NCI-H510A (cell line): ENCODE measurements around the gene PEX16.
A peak's percentile ranks its signal among the peaks of the same experiment; 100 is the strongest.

ENCODE experiments used
- DNase-seq: peaks from one replicate; lab custom pipeline; 2025; lab: John Stamatoyannopoulos, UW

Gene PEX16

DNA sequence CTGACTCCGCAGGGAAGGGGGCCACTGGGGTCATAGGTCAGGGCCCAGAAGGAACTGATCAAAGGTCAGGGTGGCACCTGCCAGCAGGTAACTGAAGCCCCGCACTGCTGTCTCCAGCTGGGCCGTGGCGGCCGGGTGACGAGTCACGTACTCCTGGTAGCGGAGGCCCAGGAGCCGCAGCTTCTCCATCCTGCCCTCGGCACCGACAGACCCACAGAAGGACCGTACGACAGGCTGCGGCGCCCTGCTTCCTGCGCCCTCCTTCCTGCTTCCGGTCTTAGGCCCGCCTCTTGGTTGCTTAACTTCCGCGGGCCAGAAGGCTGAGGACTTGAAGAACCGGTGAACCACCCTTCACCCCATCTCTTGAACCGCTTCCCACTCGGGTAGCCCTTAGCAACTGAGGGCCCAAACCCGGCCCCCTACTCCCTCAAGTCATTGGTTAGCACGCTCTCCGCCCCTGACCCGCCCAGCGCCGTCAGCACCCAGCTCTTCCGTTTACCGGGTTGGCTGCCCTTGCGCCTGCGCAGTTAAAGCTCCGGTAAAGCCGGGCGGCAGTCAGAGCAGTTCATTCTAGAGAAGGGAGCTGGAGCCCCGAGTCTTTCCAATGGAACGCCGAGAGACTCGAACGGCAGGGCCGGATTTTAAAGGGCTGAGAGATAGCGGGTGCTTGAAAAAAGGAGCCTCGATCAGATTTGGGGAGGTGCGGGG, at the start of gene PEX16:
PEX16 (minus strand) TSS at position 255 of the 708 bp plus-strand sequence; CDS start at position 189, 66 bp downstream.
- DNase-seq = peak; percentile 79

DNA sequence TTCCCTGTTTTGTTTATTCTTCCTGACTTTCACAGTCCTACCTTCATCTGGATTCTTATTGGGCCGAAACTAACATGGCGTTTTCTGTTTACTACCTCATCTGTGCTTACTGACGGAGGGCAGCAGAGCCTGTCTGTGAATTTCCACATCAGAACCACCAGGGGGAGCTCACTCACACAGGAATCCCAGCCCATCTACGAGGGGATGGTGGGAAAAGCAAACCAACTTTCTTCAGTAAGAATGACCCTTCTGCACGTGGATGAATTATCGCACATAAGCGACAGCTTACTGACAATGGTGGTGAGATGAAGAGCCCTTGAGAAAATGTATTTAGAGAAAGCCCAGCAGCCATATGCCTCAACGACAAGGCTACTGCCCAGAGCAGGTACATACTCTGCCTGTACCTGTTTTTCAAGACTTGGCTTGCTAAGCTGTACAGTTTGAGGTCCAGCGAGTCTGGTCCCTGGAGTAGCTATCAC, 47.3 kb upstream of the PEX16 start:
- peak; percentile 4 for DNase-seq

DNA sequence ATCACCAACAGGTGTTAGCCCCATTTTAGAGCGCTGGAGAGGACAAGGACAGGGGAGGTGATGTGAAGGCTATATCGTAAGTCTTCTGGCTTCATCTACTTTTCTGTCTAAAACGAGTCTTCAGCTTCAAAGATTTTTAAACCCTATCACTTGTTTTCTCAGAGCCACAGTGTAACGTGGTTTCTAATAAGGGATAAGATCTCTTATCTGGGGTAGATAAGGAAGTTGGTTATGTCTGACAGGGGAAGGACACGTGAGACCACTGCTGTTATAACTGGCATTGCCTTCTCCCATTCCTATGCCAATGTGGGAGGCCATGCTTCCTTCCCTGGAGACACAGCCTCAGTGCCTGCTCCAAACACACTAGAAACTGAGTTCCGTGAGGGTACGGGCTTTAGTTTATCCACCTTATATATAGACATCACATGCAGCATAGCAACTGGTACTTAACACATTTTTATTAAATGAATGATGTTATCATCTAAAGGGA, 44.1 kb upstream of the PEX16 start:
- DNase-seq = no peak

DNA sequence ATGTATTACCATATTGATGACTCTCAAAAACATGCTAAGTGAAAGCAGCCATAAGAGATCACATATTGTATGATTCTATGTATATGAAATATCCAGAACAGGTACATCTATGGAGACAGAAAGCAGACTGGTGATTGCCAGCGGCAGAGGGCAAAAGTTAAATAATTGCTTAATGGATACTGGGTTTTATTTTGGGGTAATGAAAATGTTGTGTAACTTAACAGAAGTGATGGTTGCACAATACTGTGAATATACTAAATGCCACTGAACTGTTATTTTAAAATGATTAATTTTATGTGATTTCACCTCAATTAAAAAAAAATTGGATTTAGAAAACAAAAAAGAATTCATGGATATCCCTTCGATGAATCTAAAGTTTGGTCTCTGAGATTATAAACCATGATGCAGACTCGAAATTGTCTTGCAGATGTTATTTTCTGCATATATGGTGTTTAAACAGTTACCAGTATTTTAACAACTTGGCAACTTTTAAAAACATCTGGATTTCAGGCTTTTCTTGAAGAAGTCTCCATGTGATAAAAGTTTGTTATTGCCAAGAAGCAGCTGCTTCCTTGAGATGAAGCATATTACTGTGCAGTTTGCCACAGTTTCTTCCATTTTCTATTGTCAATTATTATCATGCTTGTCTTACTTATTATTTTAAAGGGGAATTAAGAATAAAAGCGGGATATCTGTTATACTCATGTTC, 42.9 kb upstream of the PEX16 start:
- DNase-seq = no peak

DNA sequence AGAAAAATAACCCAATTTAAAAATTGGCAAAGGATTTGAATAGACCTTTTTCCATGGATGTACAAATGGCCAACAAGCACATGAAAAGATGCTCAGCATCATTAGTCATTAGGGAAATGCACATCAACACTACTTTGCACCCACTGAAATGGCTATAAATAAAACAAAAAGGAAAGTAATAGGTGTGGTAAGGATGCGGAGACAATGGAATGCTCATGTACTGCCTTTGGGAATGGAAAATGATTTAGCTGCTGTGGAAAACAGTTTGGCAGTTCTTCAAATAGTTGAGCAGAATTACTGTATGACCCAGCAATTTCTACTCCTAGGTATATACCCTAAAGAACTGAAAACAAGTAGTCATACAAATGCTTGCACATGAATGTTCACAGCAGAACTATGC, 42.2 kb upstream of the PEX16 start:
- no peak for DNase-seq

DNA sequence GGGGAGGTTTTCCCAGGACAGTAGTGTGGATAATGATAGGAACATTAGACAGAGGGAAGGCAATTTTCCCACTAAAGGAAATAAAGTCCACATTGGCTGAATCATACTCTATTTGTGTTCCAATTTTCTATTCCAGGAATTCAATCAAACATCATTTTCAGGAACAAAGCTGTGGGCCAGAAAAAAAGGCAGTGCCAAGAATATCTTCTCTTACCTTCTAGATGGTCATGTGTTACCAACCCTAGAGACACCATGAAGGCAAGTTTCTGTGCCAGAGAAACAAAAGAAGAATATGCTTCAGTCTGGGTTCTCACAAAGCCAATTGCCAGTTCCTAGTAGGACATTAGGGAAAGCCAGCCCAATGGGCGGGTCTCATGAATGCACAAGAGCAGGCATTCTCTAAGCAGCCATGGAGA, 32.3 kb upstream of the PEX16 start:
- no peak for DNase-seq

DNA sequence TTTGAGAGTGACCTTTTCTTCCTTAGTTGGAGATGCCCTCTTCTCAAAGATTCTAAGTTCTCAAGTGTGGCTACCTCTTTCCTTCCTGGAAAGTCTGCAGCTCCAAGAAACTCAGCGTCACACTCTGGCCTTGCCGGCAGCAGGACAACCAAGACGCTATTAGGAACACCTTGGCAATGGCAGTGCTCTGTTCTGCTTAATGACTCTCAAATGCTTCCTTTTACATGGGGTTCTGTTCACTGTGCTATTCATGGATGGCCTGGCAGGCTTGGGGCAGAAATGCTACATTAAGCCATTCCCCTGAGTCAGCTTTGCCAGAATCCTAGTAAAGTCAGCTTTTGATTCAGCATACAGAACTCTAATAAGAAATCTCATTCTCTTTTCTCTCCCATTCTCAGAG, 30.7 kb upstream of the PEX16 start:
- no peak for DNase-seq

DNA sequence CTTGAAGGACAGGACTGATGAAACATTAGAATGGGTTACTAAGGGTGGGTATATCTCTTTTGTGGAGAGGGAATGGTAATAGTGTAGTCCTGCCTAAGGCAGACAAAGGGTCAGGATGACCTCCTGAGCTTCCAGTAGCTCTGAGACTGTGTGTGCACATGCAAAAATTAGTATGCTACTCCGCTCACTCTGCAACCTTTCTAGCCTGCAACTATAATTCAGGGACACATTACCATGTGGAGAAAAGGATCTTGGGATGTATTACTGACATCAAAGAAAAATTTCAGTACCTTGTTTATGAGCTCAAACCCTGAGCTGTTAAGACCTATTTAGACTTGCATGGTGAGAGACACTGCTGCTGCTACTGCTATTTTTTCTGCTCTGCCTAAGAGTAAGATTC, 30.2 kb upstream of the PEX16 start:
- DNase-seq = no peak

DNA sequence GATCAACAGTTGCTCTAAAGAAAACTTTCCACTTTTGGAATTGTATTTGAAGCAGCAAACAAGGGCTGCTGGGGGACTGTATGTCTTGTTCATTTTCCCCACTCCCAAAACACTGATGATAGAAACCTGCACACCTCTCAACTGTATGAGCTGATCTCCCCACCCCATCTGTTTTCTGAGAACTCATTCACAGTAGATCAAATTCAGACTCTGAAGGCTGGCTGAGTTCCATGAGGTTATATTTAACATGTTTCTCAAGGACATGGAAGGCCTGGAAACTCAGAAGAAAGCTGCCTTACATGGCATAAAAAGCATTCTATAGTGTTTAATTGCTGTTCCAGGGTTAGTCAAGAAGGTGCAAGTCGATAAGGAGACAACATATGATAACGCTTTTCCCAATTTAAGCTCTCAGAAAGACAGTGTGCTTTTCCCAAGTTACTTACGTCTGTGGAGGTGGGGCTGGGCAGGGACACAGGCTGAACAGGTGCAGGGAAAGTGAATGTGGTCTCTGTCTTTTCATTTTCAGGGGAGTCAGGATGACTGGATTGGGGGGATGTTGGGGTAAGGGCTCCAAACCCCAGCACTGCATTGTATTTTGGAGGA, 27.8 kb upstream of the PEX16 start:
- no peak for DNase-seq

DNA sequence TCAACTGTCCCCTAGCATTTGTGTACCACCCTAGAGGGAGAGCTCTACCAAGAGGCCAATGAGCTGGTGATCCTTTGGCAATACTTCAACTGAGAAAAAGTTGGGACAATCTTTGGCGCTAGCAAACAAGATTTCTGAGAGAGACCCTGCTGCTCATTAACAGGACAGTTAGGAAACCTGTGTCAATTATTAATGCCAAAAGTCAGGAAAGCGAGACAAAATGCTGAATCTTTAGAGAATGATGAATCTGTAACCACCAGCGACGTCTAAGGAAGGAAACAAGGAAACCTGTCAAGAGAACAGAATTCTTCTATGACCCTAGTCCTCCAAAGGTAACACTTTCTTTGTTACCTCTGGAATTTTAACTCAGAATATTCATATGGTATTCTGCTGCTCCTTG, 24.7 kb upstream of the PEX16 start:
- DNase-seq = no peak

DNA sequence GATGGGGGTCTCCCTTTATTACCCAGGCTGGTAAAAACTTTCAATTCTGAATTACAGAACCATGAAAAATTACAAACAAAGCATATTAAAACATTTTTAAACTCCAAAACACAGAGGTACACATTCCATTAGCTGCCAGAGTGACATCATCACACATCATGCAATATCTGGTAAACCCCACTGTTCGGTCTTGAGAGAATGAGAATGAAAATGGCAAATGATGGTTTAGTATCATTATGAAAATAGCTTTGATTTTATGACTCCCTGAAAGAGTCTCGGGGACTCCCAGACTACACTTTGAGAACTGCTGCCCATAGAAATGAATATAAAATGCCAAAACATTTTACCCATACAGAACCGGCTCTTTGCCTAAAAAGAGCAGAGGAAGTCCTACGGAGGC, 23.6 kb upstream of the PEX16 start:
- no peak for DNase-seq

DNA sequence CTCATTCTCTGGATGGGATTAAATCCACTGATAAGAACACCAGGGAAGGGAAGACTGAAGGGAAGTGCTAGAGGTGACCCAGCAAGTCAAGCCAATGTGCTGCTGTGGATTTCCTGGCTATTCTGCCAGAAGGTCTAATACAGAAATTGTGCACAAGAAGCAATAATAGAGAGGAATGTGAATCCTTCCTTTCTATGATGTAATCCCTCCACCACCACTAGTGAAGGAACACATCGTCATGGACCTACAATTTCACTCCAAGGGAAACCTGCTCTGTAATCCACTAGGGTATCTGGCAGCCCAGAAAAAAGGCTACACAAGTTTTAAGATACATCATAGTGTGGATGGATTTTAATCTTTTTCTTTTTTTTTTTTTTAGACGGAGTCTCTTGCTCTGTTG, 22.2 kb upstream of the PEX16 start:
- no peak for DNase-seq

DNA sequence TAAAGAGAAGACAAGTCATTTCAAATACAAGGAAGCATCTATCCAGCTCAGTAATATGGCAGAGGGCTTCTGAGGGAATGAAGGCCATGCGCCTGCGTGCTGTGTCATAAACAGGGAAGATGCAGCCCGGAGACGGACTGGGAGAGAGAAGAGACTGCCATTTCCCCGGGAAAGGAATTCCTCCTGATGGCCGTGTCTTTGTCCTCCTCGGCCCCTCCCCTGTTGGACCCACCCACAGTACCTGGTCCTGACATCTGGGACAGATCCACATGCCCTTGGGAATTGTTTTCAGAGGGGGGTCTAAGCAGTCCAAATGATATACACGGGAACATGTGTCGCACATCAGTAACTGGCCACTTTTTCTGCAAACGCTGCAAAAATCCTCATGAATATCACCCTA, 20.2 kb upstream of the PEX16 start:
- no peak for DNase-seq

DNA sequence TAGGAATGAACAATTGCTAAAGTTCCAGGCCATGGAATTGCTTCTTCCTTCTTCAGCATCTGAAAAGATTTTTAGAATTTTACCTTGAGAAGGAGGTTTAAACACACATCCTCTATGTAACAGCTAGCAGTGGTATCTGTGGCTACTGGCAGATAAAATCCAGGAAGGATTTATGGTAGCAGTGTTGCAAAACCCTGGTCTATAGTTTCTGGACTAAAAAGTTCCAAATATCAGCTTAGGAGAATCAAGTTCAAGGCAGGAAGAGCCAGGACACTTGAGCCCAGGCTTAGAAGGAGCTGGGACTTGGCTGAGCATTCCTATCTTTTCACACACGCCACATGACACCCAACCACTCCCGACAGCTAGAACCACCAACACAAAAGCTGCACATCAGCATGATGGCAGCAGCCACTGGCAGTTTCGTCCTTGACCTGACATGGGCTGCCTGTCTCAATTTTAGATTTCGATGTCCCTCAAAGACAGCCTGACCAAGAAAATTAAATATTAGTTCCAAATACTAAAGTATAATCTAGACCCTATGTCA, 18.9 kb upstream of the PEX16 start:
- no peak for DNase-seq

DNA sequence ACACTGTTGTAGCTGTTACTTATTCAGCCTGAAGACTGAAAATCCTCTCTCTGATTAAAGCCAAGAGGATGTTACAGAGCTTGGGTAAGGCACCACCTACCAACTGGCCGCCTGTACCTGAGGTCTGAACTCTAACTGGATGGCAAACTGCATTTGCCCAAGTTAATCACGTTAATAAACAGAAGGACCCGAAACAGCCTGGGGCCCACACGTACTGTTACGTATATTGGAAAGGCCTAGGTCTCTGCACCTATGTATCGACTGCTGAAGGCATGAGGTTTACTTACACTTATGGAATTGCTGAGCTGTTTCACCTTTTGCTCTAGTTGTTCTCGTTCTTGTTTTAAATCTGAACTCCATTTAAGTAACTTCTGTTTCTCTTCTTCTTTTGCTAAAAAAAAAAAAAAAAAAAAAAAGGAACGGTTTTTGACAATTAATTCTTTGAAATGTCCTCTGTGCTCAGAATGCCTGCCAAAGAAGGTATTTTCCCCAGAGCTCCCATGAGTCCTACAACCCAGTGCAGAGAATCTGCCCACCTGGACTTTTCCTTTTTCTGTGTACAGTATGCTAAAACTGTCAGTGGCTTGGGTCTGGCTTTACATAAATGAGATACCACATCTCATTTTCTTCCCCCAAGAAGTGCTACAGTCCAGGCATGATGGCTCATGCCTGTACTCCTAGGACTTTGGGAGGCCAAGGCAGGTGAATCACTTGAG, 17.8 kb upstream of the PEX16 start:
- DNase-seq = no peak

DNA sequence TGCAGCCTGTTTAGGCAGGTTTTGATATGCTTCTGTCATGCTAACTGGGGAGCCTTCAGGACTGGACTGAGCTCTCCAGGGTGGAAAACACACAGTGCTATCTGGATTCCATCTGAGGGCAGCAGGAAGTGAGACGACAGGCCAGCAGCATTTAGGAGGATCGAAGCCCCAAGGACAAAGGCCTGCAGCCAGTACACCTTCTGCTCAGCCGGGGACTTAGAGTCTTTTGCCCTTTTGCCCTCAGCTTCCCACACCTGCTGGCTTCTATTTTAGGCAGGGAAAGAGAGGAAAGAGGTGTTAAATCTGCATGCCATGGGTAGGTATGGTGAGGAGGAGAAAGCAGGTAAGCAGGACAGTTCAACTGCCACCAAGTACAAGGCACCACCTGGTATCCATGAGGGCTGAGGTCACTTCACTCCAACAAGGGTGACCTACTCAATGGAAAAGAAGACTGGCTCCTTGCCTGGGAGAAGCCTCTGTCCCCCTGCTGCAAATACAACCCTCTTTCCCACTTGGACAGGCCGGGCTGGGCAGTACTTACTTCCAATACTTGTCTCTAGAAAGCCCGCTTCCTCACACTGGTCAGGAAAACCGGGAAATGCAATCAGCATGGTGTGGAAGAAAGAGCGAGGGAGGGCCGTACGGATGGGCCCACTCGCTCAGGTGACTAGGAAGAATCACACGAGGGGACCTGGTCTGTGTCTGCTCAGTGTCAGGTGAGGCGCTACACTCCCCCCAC, 17.1 kb upstream of the PEX16 start:
- DNase-seq = no peak

DNA sequence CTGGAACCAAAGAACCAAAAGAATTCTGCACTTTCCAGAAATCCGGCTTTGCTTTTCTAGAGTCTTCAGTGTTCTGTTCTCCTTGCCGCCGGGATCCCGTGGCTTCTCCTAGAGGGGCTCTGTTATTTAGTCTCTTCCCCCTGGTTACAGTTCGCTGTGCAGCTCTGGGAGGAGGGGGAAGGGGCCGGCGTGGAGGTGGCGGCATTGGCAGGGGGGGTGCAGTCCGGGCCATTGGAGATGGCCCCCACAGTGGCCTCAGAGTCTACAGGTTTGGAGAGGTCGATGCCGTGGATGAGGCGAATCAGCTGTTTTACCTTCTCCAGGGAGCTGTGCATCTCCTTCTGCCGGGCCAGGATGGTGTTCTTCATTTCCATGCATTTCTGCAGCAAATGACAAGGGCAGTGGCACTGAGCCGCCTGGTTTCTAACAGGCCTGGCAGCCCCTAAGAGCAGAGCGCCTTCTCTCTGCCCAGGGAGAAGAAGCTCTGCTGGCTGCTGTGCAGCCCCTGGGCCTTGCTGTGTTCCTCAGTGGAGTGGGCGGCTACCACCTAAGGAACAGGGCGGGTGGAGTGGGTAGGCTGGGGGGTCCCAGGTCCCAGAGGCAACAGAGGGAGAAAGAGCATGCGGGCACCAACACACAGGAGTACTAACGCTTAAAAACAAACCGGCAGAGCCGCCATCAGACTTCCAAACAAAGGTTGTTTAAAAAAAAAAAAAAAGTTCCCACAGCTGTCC, 16.3 kb upstream of the PEX16 start:
- no peak for DNase-seq

DNA sequence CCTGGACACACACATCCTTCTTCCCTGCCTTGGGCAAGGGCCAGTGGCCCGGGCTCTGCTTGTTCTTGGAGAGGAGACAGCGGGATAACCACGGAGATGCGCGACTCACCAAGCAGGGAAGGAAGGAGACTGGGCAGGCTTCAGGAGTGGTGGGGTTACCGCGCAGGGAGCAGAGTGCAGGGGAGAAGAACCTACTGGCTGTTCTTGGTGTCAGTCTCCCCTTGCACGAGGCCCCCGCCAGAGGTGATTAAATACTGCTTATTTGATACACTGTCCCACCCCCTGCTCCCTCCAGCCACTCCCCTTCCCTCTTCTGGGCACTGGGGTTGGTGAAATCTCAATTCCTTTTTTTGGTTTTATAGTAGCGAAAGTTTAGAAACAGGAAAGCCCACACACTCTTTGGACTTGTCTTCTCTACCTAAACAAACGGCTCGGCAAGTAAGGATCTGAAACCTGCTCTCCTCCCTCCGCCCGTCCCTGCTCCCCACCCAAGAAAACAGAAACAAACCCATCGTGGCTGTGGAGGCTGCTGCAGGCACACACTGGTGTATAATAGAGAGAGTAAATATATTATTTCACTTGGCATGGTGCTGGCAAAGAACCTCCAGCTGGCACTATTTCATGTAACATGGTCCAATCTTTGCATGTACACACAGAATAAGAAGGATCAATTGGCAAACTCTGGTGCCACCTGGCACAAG, 15.6 kb upstream of the PEX16 start:
- DNase-seq = no peak

DNA sequence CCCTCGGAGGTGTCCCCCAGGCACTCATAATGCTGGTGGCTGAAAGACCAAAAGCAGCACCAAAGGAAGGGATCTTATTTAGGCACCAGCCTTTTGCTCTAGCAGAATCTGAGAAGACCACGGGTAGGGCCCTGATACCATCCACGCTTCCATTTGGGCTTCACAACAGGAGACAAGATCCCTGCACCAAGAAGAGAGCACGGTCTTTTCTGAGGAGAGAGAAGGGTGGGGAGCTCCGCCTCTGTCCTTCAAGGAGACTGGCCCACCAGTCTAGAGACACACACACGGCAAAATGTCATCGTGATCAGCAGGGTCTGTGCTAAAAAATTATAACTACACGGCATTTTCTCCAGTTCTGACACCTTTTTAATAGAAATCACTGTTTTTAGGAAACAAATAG, 14.5 kb upstream of the PEX16 start:
- no peak for DNase-seq

DNA sequence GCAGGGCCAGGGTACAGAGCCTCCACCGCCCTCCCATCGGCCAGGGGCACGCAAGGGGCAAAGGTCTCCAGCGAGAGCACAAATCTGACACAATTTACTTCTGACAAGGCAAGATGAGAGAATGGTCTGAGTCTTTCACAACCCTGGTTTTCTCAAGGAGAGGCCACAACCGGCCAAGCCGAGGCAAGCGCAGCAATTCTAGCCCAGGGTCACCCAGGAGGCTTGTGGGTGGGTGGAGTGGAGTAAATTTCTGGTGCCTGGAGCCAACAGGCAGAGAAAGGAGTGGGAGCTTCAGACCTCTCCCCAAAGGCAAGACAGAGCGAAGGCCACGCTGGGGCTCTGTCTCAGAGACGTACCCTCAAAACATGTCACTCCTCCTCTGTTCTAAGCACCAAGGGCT, 14.1 kb upstream of the PEX16 start:
- no peak for DNase-seq
